ENCODE data around the gene HSPA1L. TPM values are rescaled to one million over a fixed set of nuclear protein-coding genes. Genes with fewer than 3 reads are reported as not detected.

HSPA1L gene
- total and polyA plus RNA-seq, 10 of the 15 experiments (the other 5 are each of a cell fraction or from before 2014, with no cell fraction given): 0.69 to 2.5 (median 1.5) TPM

DNA sequence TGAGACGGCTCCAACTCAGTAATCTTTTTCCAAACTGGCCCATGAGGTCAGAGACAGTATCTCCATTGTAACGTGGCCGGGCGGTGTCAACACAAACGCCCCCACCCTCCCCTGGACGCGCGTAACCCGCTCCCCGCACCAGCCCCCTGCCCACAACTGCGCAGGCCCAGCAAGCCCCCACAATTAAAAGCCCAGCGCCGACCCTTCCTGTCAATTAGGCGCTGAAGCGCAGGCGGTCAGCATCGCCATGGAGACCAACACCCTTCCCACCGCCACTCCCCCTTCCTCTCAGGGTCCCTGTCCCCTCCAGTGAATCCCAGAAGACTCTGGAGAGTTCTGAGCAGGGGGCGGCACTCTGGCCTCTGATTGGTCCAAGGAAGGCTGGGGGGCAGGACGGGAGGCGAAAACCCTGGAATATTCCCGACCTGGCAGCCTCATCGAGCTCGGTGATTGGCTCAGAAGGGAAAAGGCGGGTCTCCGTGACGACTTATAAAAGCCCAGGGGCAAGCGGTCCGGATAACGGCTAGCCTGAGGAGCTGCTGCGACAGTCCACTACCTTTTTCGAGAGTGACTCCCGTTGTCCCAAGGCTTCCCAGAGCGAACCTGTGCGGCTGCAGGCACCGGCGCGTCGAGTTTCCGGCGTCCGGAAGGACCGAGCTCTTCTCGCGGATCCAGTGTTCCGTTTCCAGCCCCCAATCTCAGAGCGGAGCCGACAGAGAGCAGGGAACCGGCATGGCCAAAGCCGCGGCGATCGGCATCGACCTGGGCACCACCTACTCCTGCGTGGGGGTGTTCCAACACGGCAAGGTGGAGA is at the start of gene HSPA1L, which contains the start of gene HSPA1A (continued):
- peak; percentile 62; the same call in 1 of the 2 replicates for TF ChIP-seq GATAD2B (conservative IDR thresholded peaks at IDR 0.05; ENCODE audit: low read depth)
- TF ChIP-seq, protein P1, sequence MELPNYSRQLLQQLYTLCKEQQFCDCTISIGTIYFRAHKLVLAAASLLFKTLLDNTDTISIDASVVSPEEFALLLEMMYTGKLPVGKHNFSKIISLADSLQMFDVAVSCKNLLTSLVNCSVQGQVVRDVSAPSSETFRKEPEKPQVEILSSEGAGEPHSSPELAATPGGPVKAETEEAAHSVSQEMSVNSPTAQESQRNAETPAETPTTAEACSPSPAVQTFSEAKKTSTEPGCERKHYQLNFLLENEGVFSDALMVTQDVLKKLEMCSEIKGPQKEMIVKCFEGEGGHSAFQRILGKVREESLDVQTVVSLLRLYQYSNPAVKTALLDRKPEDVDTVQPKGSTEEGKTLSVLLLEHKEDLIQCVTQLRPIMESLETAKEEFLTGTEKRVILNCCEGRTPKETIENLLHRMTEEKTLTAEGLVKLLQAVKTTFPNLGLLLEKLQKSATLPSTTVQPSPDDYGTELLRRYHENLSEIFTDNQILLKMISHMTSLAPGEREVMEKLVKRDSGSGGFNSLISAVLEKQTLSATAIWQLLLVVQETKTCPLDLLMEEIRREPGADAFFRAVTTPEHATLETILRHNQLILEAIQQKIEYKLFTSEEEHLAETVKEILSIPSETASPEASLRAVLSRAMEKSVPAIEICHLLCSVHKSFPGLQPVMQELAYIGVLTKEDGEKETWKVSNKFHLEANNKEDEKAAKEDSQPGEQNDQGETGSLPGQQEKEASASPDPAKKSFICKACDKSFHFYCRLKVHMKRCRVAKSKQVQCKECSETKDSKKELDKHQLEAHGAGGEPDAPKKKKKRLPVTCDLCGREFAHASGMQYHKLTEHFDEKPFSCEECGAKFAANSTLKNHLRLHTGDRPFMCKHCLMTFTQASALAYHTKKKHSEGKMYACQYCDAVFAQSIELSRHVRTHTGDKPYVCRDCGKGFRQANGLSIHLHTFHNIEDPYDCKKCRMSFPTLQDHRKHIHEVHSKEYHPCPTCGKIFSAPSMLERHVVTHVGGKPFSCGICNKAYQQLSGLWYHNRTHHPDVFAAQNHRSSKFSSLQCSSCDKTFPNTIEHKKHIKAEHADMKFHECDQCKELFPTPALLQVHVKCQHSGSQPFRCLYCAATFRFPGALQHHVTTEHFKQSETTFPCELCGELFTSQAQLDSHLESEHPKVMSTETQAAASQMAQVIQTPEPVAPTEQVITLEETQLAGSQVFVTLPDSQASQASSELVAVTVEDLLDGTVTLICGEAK (IDR thresholded peaks at IDR 0.05; ENCODE audit: borderline replicate concordance): peak; percentile 62; the same call in 1 of the 2 replicates
- TF ChIP-seq LARP7 (IDR thresholded peaks at IDR 0.05): peak; percentile 58; the same call in 1 of the 2 replicates
- TF ChIP-seq MYB (IDR thresholded peaks at IDR 0.05; ENCODE audit: borderline replicate concordance, low read depth, low read length): no peak
- TF ChIP-seq, protein P2, sequence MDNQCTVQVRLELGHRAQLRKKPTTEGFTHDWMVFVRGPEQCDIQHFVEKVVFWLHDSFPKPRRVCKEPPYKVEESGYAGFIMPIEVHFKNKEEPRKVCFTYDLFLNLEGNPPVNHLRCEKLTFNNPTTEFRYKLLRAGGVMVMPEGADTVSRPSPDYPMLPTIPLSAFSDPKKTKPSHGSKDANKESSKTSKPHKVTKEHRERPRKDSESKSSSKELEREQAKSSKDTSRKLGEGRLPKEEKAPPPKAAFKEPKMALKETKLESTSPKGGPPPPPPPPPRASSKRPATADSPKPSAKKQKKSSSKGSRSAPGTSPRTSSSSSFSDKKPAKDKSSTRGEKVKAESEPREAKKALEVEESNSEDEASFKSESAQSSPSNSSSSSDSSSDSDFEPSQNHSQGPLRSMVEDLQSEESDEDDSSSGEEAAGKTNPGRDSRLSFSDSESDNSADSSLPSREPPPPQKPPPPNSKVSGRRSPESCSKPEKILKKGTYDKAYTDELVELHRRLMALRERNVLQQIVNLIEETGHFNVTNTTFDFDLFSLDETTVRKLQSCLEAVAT (IDR thresholded peaks at IDR 0.05): peak; percentile 51; the same call in 1 of the 2 replicates
- 0 out of 2 replicates have a peak, but pooled peaks have one; percentile 30 for TF ChIP-seq MXI1 (IDR thresholded peaks at IDR 0.05; ENCODE audit: low read depth, low read length)
- TF ChIP-seq SP1 (IDR thresholded peaks at IDR 0.05; ENCODE audit: low read depth, low read length): peak; percentile 12
- TF ChIP-seq, protein P3, sequence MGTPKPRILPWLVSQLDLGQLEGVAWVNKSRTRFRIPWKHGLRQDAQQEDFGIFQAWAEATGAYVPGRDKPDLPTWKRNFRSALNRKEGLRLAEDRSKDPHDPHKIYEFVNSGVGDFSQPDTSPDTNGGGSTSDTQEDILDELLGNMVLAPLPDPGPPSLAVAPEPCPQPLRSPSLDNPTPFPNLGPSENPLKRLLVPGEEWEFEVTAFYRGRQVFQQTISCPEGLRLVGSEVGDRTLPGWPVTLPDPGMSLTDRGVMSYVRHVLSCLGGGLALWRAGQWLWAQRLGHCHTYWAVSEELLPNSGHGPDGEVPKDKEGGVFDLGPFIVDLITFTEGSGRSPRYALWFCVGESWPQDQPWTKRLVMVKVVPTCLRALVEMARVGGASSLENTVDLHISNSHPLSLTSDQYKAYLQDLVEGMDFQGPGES (IDR thresholded peaks at IDR 0.05): no peak
- TF ChIP-seq, protein P4, sequence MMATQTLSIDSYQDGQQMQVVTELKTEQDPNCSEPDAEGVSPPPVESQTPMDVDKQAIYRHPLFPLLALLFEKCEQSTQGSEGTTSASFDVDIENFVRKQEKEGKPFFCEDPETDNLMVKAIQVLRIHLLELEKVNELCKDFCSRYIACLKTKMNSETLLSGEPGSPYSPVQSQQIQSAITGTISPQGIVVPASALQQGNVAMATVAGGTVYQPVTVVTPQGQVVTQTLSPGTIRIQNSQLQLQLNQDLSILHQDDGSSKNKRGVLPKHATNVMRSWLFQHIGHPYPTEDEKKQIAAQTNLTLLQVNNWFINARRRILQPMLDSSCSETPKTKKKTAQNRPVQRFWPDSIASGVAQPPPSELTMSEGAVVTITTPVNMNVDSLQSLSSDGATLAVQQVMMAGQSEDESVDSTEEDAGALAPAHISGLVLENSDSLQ (IDR thresholded peaks at IDR 0.05): peak; percentile 52; the same call in 1 of the 2 replicates
- no peak for TF ChIP-seq BRCA1 (IDR thresholded peaks at IDR 0.05; ENCODE audit: low read depth, low read length)
- peak; percentile 65 for TF ChIP-seq IKZF1 (conservative IDR thresholded peaks at IDR 0.05)
- TF ChIP-seq BACH1 (IDR thresholded peaks at IDR 0.05; ENCODE audit: borderline replicate concordance): peak; percentile 81; the same call in 1 of the 2 replicates
- TF ChIP-seq RELA (IDR thresholded peaks at IDR 0.05; ENCODE audit: borderline replicate concordance, partially characterized antibody): peak; percentile 10
- TF ChIP-seq POU2F2 (IDR thresholded peaks at IDR 0.05; ENCODE audit: borderline replicate concordance, low read depth, low read length): peak; percentile 45; the same call in 1 of the 3 replicates
- TF ChIP-seq, protein P5, sequence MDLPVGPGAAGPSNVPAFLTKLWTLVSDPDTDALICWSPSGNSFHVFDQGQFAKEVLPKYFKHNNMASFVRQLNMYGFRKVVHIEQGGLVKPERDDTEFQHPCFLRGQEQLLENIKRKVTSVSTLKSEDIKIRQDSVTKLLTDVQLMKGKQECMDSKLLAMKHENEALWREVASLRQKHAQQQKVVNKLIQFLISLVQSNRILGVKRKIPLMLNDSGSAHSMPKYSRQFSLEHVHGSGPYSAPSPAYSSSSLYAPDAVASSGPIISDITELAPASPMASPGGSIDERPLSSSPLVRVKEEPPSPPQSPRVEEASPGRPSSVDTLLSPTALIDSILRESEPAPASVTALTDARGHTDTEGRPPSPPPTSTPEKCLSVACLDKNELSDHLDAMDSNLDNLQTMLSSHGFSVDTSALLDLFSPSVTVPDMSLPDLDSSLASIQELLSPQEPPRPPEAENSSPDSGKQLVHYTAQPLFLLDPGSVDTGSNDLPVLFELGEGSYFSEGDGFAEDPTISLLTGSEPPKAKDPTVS (IDR thresholded peaks at IDR 0.05; ENCODE audit: low read depth, low read length): peak; percentile 100
- TF ChIP-seq CBX3 (IDR thresholded peaks at IDR 0.05; ENCODE audit: borderline replicate concordance, low read depth): no peak
- 0 out of 2 replicates have a peak, but pooled peaks have one; percentile 7 for TF ChIP-seq YY1 (IDR thresholded peaks at IDR 0.05; ENCODE audit: low read depth, low read length)

Data from GM12878 (cell line).